ENCODE results near the gene ADAMTS18.
A peak's percentile ranks its signal among the peaks of the same experiment; 100 is the strongest.

The ADAMTS18 gene

GRCh38 chr16:77414752-77415231, 20.0 kb downstream of the ADAMTS18 start (continued):
- TF ChIP-seq, protein P1, sequence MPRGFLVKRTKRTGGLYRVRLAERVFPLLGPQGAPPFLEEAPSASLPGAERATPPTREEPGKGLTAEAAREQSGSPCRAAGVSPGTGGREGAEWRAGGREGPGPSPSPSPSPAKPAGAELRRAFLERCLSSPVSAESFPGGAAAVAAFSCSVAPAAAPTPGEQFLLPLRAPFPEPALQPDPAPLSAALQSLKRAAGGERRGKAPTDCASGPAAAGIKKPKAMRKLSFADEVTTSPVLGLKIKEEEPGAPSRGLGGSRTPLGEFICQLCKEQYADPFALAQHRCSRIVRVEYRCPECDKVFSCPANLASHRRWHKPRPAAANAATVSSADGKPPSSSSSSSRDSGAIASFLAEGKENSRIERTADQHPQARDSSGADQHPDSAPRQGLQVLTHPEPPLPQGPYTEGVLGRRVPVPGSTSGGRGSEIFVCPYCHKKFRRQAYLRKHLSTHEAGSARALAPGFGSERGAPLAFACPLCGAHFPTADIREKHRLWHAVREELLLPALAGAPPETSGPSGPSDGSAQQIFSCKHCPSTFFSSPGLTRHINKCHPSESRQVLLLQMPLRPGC (tag by site-specific recombination; IDR thresholded peaks at IDR 0.05), result peak; percentile 69
- TF ChIP-seq ZNF777 (tag by site-specific recombination; IDR thresholded peaks at IDR 0.05; ENCODE audit: borderline replicate concordance) (no peak), KLF16 (tag by site-specific recombination; IDR thresholded peaks at IDR 0.05) (peak; percentile 55; the same call in 1 of the 2 replicates), ZNF391 (tag by site-specific recombination; IDR thresholded peaks at IDR 0.05; ENCODE audit: borderline replicate concordance, low read depth) (peak; percentile 87), ZNF350 (tag by site-specific recombination; IDR thresholded peaks at IDR 0.05) (no peak), ZNF518A (tag by site-specific recombination; conservative IDR thresholded peaks at IDR 0.05; ENCODE audit: low read depth) (peak; percentile 52; the same call in 1 of the 2 replicates), YY1 (tag by site-specific recombination; IDR thresholded peaks at IDR 0.05) (no peak), ZNF24 (tag by site-specific recombination; IDR thresholded peaks at IDR 0.05) (peak; percentile 71; the same call in 1 of the 2 replicates), ZBTB7A (tag by site-specific recombination; IDR thresholded peaks at IDR 0.05; ENCODE audit: low read depth) (no peak), HOXA7 (CRISPR knock-in tag; IDR thresholded peaks at IDR 0.05; ENCODE audit: borderline replicate concordance) (no peak), ZNF146 (tag by site-specific recombination; IDR thresholded peaks at IDR 0.05) (0 out of 2 replicates have a peak, but pooled peaks have one; percentile 21), ZNF174 (tag by site-specific recombination; IDR thresholded peaks at IDR 0.05) (no peak), ZNF843 (tag by site-specific recombination; IDR thresholded peaks at IDR 0.05) (peak; percentile 93), ZNF366 (tag by site-specific recombination; conservative IDR thresholded peaks at IDR 0.05) (peak; percentile 91), REST (tag by site-specific recombination; IDR thresholded peaks at IDR 0.05) (no peak)

DNA sequence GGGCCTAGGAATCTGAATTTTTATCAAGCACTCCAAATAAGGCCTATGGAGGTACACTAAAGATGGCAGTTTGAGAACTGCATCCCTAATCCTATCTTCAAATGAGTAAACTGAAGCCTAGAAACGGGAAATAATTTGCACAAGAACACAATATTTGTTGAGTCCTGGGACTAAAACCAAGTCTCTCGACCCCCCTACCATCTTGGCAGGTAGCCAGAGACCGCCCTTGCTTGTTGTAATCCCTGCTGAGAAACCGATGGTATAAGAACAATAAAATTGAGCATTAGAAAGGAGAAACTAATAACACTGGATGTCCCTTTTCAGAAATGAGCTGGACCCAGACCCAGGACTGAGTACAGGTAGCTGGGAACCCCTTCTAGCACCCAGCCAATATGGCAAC, 24.4 kb downstream of the ADAMTS18 start:
- CTCF ChIA-PET, result no interaction called here
- Histone ChIP-seq H3K9me3 (ENCODE audit: control insufficient read depth, insufficient read depth, low read depth, low read length) (no peaks in the 10 kb centered on the region; the same call in 1 of the 2 replicates), H3K4me3 (ENCODE audit: low read depth, low read length) (no peak overlapping the region), H3K36me3 (ENCODE audit: control insufficient read depth in 2 of 2, insufficient read depth in 1 of 2, low read length in 2 of 2) (no peaks in the 10 kb centered on the region), H3K4me1 (ENCODE audit: control insufficient read depth, insufficient read depth, low read length) (peaks cover 15% of the 10 kb centered on the region), H3K27ac (ENCODE audit: extremely low read depth, low read depth, low read length) (no peak overlapping the region)
- POLR2A ChIA-PET, result no interaction called here
- TF ChIP-seq, protein P1 (tag by site-specific recombination; IDR thresholded peaks at IDR 0.05), result no peak
- TF ChIP-seq ZBTB20 (tag by site-specific recombination; IDR thresholded peaks at IDR 0.05), result peak; percentile 9

Measured in HEK293 (cell line).